Stomach (tissue), 4 donors: Measurements from ENCODE around the gene CTXN3.

ENCODE experiments used
- POLR2A ChIP-seq, 4 donors: fragments of 450-650 bp; IDR thresholded peaks; one replicate each; pipeline ENCODE4 v1.6.1; 2016; ENCODE audit warnings: antibody characterized with exemption in 4 of 4, control low read depth in 2 of 4, mild to moderate bottlenecking in 1 of 4, moderate library complexity in 1 of 4
- TF ChIP-seq, protein P1 (sequence below), 7 experiments: fragments of 450-650 bp in 4 of 7; fragments of 200-600 bp in 3 of 7; sonication (generic) in 3 of 7; IDR thresholded peaks; one replicate each; pipeline ENCODE4 v1.5.1; 2016 to 2019; ENCODE audit warnings: antibody characterized with exemption in 7 of 7, control low read depth in 2 of 7, mild to moderate bottlenecking in 1 of 7

DNA sequence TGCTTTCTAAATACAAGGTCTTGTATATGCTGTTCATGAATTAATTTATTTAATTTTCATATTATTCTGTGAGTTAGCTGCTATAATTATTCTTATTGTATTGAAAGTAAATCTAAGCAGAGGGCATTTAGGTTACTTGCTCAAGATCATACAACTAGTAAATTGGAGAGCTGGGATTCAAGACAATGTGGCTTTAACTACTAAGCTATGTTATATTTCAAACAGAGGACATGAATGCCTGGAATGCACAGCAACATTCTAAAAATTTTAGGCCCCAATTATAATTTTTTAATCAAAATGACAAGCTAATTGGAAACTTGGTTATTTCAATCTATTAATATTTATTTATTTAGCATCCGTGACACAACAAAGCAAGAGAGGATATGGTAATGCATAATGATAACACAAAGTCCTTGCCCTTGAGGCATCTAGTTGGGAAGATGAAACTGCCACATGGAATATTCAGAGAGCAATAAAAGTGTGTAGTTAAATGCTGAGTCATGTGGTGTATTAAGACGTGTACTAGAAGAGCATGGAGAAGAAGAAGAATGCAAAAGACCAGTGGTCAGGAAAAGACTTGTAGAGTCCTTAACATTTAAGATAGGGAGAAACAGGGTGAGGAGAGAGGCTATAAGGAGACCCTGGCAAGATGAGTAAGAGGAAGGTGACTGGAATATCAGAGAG is 24.4 kb downstream of the CTXN3 start:
- no peak for TF ChIP-seq POLR2A (IDR thresholded peaks at IDR 0.05)
- TF ChIP-seq, protein P1, sequence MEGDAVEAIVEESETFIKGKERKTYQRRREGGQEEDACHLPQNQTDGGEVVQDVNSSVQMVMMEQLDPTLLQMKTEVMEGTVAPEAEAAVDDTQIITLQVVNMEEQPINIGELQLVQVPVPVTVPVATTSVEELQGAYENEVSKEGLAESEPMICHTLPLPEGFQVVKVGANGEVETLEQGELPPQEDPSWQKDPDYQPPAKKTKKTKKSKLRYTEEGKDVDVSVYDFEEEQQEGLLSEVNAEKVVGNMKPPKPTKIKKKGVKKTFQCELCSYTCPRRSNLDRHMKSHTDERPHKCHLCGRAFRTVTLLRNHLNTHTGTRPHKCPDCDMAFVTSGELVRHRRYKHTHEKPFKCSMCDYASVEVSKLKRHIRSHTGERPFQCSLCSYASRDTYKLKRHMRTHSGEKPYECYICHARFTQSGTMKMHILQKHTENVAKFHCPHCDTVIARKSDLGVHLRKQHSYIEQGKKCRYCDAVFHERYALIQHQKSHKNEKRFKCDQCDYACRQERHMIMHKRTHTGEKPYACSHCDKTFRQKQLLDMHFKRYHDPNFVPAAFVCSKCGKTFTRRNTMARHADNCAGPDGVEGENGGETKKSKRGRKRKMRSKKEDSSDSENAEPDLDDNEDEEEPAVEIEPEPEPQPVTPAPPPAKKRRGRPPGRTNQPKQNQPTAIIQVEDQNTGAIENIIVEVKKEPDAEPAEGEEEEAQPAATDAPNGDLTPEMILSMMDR (IDR thresholded peaks at IDR 0.05): no peak
